H54 (cell line): Measurements from ENCODE around the gene SON.
"Not testable (repeated sequence)": the region's sequence is repeated elsewhere in the genome, so short reads cannot be mapped to it uniquely, and the experiment has no call there.

Source experiments
- DNase-seq: peaks from one replicate; pipeline ENCODE4 v3.0.0; 2011; ENCODE audit warnings: low spot score, mixed read lengths; ENCODE audit not compliant: insufficient read length
- FAIRE-seq: peaks from 3 replicates; lab custom pipeline; 2011; peaks lifted over from hg19 to GRCh38; lab: Jason Lieb, UNC
- POLR2A ChIP-seq: IDR thresholded peaks from 2 replicates; pipeline ENCODE4 v1.6.1; 2011; ENCODE audit warnings: low read depth, mild to moderate bottlenecking, low read length

SON gene

DNA sequence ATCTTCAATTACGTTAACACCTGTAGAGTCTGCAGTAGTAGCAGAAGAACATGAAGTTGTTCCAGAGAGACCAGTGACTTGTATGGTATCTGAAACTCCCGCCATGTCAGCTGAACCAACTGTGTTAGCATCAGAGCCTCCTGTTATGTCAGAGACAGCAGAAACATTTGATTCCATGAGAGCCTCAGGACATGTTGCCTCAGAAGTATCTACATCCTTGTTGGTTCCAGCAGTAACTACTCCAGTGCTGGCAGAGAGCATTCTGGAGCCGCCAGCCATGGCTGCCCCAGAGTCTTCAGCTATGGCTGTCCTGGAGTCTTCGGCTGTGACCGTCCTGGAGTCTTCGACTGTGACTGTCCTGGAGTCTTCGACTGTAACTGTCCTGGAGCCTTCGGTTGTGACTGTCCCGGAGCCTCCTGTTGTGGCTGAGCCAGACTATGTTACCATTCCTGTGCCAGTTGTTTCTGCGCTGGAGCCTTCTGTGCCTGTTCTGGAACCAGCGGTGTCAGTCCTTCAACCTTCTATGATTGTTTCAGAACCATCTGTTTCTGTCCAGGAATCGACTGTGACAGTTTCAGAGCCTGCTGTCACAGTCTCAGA, 10.3 kb downstream of the SON start:
- no peak for FAIRE-seq
- no peak for TF ChIP-seq POLR2A
- no peak for DNase-seq

GRCh38 chr21:33554236-33554981, 11.6 kb downstream of the SON start:
- DNase-seq (no peak), FAIRE-seq (no peak)
- TF ChIP-seq POLR2A, result no peak

GRCh38 chr21:33554982-33555344, 12.1 kb downstream of the SON start:
- FAIRE-seq, result no peak
- no peak for TF ChIP-seq POLR2A
- DNase-seq, result no peak

DNA sequence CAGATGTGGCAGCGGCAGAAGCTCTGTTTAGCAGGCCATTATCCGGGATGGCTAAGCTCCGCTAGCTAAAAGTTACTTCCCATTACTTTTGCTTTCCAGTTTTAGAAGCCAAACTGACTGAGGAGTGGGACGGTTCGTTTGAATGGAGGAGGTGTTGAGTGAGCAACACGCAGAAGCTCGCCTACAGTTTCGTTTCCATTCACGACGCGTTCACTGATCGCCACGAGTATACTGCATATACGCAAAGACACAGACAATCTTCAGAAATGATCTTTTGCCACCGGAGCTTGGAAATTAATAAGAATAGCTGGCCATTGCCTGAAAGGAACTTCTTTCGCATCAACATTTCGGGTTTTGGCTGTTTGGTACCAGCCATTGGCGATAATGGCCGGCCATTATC, 14.6 kb downstream of the SON start:
- FAIRE-seq (no peak), DNase-seq (no peak)
- no peak for TF ChIP-seq POLR2A

DNA sequence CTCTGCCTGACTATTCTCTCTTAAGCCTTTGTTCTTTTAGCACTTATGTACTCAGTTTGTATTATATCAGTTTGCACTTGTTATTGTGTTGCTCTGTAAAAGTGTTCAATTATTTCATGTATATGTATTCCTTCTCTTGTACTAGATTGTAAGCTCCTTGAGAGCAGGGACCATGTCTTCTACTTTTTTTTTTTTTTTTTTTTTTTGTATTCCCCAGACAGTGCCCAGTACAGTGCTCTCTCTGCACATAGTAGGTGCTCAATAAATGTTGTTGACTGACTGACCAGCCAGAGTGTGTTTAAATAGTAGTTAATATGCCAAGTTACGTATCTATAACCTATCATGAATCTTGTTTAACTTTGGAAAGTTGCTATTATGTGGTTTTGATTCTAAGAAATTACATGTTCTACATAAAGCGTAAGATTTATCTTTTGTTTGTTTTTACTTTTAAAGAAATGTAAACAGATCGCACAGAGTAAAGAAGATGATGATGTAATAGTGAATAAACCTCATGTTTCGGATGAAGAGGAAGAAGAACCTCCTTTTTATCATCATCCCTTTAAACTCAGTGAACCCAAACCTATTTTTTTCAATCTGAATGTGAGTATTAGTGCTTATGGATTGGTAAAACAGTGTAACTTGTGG, 16.1 kb downstream of the SON start:
- FAIRE-seq (peak; percentile 11), DNase-seq (no peak)
- no peak for TF ChIP-seq POLR2A

- no peak for DNase-seq
- peak; percentile 67 for FAIRE-seq
- no peak for TF ChIP-seq POLR2A
Observed at GRCh38 chr21:33559813-33560212, 17.0 kb downstream of the SON start.

DNA sequence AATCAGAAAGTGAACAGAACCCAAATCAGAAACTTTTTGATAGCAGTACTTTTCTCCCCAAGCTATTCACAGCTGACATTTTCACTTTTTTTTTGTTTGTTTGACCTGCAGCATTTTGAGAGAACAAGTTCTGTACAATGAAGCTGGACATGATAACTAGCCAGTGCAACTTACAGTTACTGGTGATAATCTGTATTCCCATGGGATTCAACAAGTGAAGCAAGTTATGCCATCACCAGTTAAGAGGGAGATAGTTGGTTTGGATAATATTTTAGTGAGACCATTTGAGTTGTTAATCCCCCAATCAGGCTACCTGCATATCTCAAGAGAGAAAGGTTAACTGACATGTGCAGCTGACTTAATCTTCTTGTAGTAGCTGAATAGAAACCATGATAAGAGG, 18.1 kb downstream of the SON start:
- FAIRE-seq (peak; percentile 81), DNase-seq (no peak)
- TF ChIP-seq POLR2A, result no peak

DNA sequence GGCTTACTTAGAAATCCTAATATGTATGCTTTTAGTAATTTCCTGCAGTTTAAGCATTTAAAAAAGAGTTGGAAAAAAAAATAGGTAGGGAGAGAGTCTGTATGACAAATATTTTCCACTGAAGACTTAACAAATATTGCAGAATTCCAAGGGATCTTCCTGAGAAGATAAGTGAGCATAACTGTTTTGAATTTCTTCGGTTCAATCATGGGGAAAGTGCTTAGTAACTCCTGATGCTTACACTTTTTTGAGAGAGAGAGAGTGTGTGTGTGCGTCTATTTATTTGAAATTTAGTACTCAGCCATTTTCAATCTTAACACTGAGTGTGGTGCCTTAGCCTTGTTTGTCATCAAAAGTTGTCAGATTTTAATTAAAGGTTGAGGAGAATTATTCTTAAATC, 18.5 kb downstream of the SON start:
- TF ChIP-seq POLR2A, result no peak
- peak; percentile 61 for FAIRE-seq

DNA sequence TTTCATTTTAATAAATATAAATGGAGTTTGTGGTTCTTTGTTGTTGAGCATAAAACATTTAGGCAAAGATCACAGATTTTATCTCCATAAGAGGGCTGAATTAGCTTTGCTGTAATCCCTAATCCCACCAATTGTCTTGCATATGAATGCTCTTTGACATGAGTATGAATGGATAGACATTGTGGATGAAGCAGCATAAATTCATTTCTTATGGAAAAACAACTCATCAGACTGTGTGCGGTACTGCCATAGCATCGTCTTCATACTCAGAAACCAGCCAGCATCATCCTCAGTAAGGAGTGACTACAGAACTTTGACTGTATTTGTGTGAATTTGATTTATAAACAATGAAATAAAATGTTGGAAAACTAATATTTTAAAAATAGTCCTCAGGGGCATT, 19.6 kb downstream of the SON start:
- FAIRE-seq, result peak; percentile 69
- DNase-seq, result no peak

More for the DNA sequence above, 18.5 kb downstream of the SON start:
- DNase-seq, result no peak

GRCh38 chr21:33566514-33566913, 23.7 kb downstream of the SON start:
- FAIRE-seq (peak; percentile 61), DNase-seq (no peak)
- TF ChIP-seq POLR2A, result no peak

More for the DNA sequence above, 19.6 kb downstream of the SON start:
- TF ChIP-seq POLR2A, result no peak

GRCh38 chr21:33567914-33568313, 25.1 kb downstream of the SON start:
- FAIRE-seq (no peak), DNase-seq (no peak)
- TF ChIP-seq POLR2A, result no peak

GRCh38 chr21:33568448-33568847, 25.6 kb downstream of the SON start:
- no peak for DNase-seq
- no peak for TF ChIP-seq POLR2A
- FAIRE-seq, result no peak

DNA sequence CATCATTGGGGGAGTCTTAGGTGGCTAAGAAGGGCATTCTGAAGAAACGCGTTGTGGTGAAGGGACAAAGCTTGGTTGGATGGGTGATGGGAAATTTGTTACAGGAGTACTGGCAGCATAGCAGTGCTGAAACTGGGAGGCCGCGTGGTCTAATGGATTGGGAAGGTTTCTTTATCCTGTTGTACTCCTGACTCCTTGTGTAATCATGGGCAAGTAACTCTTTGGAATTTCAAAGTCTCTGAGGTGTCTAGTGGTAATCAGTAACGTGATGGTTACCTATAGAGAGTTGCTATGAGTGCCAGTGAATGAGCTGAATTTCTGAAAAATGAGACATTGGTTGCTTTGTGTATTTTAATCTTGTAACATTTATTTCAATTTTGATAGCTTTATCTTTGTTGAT, 27.2 kb downstream of the SON start:
- DNase-seq, result no peak
- no peak for TF ChIP-seq POLR2A
- peak; percentile 6 for FAIRE-seq

DNA sequence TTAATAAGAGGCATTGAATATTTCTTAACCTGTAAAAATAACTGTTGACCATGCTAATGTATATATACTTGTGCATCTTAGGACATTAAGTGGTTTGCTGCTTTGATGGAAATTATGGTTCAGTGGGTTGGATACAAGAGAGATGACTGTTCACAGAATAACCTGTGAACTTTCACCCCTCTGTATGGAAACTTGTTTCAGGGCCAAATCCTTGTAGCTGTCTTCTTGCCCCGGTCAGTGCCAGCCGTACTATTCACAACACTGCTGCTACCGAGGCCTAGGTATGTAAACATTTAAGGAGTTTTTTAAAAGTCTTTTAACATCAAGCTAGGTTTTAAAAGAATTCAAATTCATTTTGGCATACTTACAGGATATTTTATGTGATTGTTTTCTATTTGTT, 29.5 kb downstream of the SON start:
- DNase-seq, result no peak
- no peak for TF ChIP-seq POLR2A
- FAIRE-seq, result no peak

DNA sequence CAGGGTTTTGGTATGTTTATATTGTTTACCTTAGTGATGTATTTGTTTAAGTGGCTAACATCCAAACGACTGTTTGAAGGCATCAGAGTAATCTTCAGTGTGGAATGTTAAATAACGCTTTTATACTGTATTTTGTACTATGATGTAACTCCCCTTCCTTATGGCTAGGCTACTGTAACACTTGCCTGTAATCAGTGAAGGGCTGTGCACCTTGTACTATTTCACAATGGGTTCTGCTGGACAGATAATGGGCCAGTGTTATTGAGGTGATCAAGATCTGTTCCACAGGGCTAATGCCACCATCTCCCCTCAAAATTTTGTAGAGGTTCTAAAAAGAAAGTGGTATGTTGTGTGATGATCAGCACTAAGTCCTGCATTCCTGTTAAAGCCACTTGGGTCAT, 33.9 kb downstream of the SON start:
- FAIRE-seq, result peak; percentile 81
- not testable (repeated sequence) for DNase-seq
